GM13977 (cell line): ENCODE measurements around the gene ATP13A1.

Experiments
- DNase-seq: peaks from one replicate; pipeline ENCODE4 v3.0.0; 2012; ENCODE audit warnings: low spot score
- in situ Hi-C: fragments of 300-500 bp; cut with MboI; formaldehyde crosslinking; loops from one replicate; pipeline ENCODE4 v1.12.0; 2022; ENCODE audit warnings: low sequenced_read_pairs, low pct_unique_long_range_greater_than_20kb, mixed read lengths, inconsistent platforms; ENCODE audit not compliant: unreplicated experiment
- TF ChIP-seq, protein P1 (sequence below): IDR thresholded peaks from 2 replicates; pipeline ENCODE4 v1.5.1; 2012; ENCODE audit warnings: mild to moderate bottlenecking, control low read depth; ENCODE audit not compliant: insufficient read depth; ENCODE audit errors: extremely low read depth, missing control alignments

ATP13A1 gene

GRCh38 chr19:19634516-19635312 lies 28.8 kb downstream of the ATP13A1 start:
- TF ChIP-seq, protein P1, sequence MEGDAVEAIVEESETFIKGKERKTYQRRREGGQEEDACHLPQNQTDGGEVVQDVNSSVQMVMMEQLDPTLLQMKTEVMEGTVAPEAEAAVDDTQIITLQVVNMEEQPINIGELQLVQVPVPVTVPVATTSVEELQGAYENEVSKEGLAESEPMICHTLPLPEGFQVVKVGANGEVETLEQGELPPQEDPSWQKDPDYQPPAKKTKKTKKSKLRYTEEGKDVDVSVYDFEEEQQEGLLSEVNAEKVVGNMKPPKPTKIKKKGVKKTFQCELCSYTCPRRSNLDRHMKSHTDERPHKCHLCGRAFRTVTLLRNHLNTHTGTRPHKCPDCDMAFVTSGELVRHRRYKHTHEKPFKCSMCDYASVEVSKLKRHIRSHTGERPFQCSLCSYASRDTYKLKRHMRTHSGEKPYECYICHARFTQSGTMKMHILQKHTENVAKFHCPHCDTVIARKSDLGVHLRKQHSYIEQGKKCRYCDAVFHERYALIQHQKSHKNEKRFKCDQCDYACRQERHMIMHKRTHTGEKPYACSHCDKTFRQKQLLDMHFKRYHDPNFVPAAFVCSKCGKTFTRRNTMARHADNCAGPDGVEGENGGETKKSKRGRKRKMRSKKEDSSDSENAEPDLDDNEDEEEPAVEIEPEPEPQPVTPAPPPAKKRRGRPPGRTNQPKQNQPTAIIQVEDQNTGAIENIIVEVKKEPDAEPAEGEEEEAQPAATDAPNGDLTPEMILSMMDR, result no peak
- DNase-seq, result no peak
- in situ Hi-C loops, result no loop called here

- TF ChIP-seq, protein P1, result no peak
Observed at GRCh38 chr19:19633711-19634515, 29.6 kb downstream of the ATP13A1 start.

DNA sequence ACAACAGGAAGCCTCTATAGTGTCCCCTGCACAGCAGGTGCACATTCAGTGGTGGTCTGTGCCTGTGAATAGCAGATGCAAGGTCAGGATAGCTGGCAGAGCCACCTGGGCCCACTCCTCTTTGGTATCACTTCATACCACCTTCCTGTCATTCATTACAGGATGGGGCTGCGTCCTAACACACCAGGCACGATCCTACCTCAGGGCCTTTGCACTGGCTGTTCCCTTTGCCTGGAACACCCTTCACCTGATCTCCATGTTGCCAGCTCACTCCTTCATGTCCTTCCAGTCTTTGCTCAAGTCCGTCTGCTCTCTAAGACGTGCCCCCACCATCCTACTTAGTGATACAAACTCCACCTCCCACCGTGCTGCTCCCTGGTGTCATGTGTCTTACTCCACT lies 30.8 kb downstream of the ATP13A1 start:
- in situ Hi-C loops, result no loop called here
- TF ChIP-seq, protein P1, result no peak
- no peak for DNase-seq

More at GRCh38 chr19:19633711-19634515, 29.6 kb downstream of the ATP13A1 start:
- in situ Hi-C loops, result no loop called here
- no peak for DNase-seq

GRCh38 chr19:19631346-19631745 lies 32.1 kb downstream of the ATP13A1 start:
- TF ChIP-seq, protein P1, result no peak

GRCh38 chr19:19630426-19630825 lies 33.0 kb downstream of the ATP13A1 start:
- no peak for DNase-seq
- TF ChIP-seq, protein P1, result no peak
- in situ Hi-C loops, result no loop called here

More at GRCh38 chr19:19631346-19631745, 32.1 kb downstream of the ATP13A1 start:
- no peak for DNase-seq
- in situ Hi-C loops, result no loop called here

GRCh38 chr19:19630062-19630414 lies 33.4 kb downstream of the ATP13A1 start:
- DNase-seq, result no peak
- in situ Hi-C loops, result no loop called here
- TF ChIP-seq, protein P1, result no peak
